Measurements from ENCODE around the gene ZNF224.
A peak's percentile ranks its signal among the peaks of the same experiment; 100 is the strongest.
"Not testable (repeated sequence)": the region's sequence is repeated elsewhere in the genome, so short reads cannot be mapped to it uniquely, and the experiment has no call there.

The ZNF224 gene

GRCh38 chr19:44113138-44113783, 19.1 kb downstream of the ZNF224 start, which contains the start of gene ZNF225:
Gene ZNF225 (plus strand): TSS chr19:44113399. CDS start chr19:44115828, 2,429 bp downstream.
- Mint-ChIP-seq H3K9me3 (peaks cover 22% of the 10 kb centered on the region), H3K4me1 (peaks cover 12% of the 10 kb centered on the region), H3K4me3 (peak within 1 kb of the TSS; percentile 98), H3K36me3 (ENCODE audit: low read depth) (peaks cover 60% of the 10 kb centered on the region), H3K27me3 (ENCODE audit: low read depth) (no peaks in the 10 kb centered on the region), H3K27ac (peak within 1 kb of the TSS; percentile 88 to 95 (median 95))
- TF ChIP-seq CTCF (IDR thresholded peaks at IDR 0.05; ENCODE audit: unreplicated experiment in 3 of 3) = no peak

- H3K9me3 Mint-ChIP-seq = peaks cover 20% of the 10 kb centered on the region
- no peak for TF ChIP-seq CTCF (IDR thresholded peaks at IDR 0.05; ENCODE audit: unreplicated experiment in 3 of 3)
- H3K4me3 Mint-ChIP-seq = peak overlapping the region; percentile 98
- H3K36me3 Mint-ChIP-seq (ENCODE audit: low read depth) = peaks cover 59% of the 10 kb centered on the region
- H3K4me1 Mint-ChIP-seq = peaks cover 12% of the 10 kb centered on the region
- peak overlapping the region; percentile 88 to 95 (median 95) for H3K27ac Mint-ChIP-seq
- H3K27me3 Mint-ChIP-seq (ENCODE audit: low read depth) = no peaks in the 10 kb centered on the region
Measured at GRCh38 chr19:44113784-44114390, 19.7 kb downstream of the ZNF224 start.

- H3K27me3 Mint-ChIP-seq (ENCODE audit: low read depth); H3K4me1 Mint-ChIP-seq; H3K27ac Mint-ChIP-seq; H3K4me3 Mint-ChIP-seq: not testable (repeated sequence)
- Mint-ChIP-seq H3K9me3 (peaks cover 49% of the 10 kb centered on the region), H3K36me3 (ENCODE audit: low read depth) (peaks cover 91% of the 10 kb centered on the region)
Measured at GRCh38 chr19:44121162-44121561, 27.0 kb downstream of the ZNF224 start.

- Mint-ChIP-seq H3K4me3 (no peak overlapping the region), H3K27ac (no peak overlapping the region), H3K27me3 (ENCODE audit: low read depth) (no peaks in the 10 kb centered on the region), H3K9me3 (peaks cover 41% of the 10 kb centered on the region), H3K4me1 (no peaks in the 10 kb centered on the region), H3K36me3 (ENCODE audit: low read depth) (peaks cover 14% of the 10 kb centered on the region)
- TF ChIP-seq CTCF (IDR thresholded peaks at IDR 0.05; ENCODE audit: unreplicated experiment in 3 of 3) = no peak
Measured at GRCh38 chr19:44131955-44132354, 37.8 kb downstream of the ZNF224 start.

- peaks cover 14% of the 10 kb centered on the region for H3K9me3 Mint-ChIP-seq
- peak within 1 kb of the TSS; percentile 86 to 95 (median 91) for H3K27ac Mint-ChIP-seq
- H3K4me3 Mint-ChIP-seq = peak within 1 kb of the TSS; percentile 94 to 95 (median 94)
- TF ChIP-seq CTCF (IDR thresholded peaks at IDR 0.05; ENCODE audit: unreplicated experiment in 3 of 3) = no peak
- H3K36me3 Mint-ChIP-seq (ENCODE audit: low read depth) = peaks cover 29% of the 10 kb centered on the region
- no peaks in the 10 kb centered on the region for H3K27me3 Mint-ChIP-seq (ENCODE audit: low read depth)
- peaks cover 33% of the 10 kb centered on the region for H3K4me1 Mint-ChIP-seq
Measured at GRCh38 chr19:44141191-44142058, 47.3 kb downstream of the ZNF224 start, which contains the start of gene ZNF234. Gene ZNF234 (plus strand): TSS chr19:44141554. CDS start chr19:44144633, 3,079 bp downstream.

GRCh38 chr19:44142059-44142433, 47.9 kb downstream of the ZNF224 start:
- peaks cover 33% of the 10 kb centered on the region for H3K4me1 Mint-ChIP-seq
- peaks cover 30% of the 10 kb centered on the region for H3K36me3 Mint-ChIP-seq (ENCODE audit: low read depth)
- peak overlapping the region; percentile 94 to 95 (median 94) for H3K4me3 Mint-ChIP-seq
- TF ChIP-seq CTCF (IDR thresholded peaks at IDR 0.05; ENCODE audit: unreplicated experiment in 3 of 3) = no peak
- peaks cover 11% of the 10 kb centered on the region for H3K9me3 Mint-ChIP-seq
- H3K27ac Mint-ChIP-seq = peak overlapping the region; percentile 86 to 95 (median 91)
- no peaks in the 10 kb centered on the region for H3K27me3 Mint-ChIP-seq (ENCODE audit: low read depth)
